ENCODE data around the gene COQ4.

COQ4 gene

DNA sequence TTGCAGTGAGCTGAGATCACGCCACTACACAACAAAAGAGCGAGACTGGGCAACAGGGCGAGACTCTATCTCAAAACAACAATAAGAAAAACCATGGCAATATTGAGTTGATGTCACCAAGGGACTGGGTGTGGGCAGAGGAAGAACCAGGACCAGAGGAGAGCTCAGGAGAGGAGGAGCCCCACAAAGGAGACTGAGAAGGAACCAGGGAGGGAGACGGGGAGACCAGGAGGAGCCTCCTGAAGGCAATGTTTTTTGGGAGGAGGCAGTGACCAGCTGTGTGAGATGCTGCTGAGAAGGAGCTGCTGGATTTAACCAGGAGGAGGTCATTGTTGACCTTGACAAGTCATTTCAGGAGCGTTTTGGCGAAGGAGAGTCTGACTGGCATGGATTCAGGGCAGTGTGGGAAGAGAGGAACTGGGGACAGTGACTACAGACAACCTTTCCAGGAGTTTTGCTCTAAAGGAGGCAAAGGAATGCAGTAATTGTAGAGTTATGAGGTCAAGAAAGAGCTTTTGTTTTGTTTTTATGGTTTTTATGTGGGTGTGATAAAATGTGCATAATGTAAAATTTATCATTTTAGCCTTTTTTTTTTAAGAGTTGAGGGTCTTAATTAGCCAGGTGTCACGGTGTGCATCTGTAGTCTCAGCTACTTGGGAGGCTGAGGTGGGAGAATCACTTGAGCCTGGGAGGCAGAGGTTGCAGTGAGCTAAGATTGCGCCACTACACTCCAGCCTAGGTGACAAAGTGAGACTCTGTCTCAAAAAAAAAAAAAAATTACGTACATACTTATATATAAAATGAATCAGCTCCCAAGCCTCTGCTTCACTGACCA, 18.3 kb upstream of the COQ4 start:
- TF ChIP-seq TSHZ2 (CRISPR knock-in tag; IDR thresholded peaks at IDR 0.05) = no peak
- peak; percentile 6; the same call in 1 of the 3 replicates for ATAC-seq

GRCh38 chr9:128304971-128305288, 17.7 kb upstream of the COQ4 start:
- TF ChIP-seq ISL1 (CRISPR knock-in tag; IDR thresholded peaks at IDR 0.05) = no peak
- TF ChIP-seq, protein P1, sequence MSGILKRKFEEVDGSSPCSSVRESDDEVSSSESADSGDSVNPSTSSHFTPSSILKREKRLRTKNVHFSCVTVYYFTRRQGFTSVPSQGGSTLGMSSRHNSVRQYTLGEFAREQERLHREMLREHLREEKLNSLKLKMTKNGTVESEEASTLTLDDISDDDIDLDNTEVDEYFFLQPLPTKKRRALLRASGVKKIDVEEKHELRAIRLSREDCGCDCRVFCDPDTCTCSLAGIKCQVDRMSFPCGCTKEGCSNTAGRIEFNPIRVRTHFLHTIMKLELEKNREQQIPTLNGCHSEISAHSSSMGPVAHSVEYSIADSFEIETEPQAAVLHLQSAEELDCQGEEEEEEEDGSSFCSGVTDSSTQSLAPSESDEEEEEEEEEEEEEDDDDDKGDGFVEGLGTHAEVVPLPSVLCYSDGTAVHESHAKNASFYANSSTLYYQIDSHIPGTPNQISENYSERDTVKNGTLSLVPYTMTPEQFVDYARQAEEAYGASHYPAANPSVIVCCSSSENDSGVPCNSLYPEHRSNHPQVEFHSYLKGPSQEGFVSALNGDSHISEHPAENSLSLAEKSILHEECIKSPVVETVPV (CRISPR knock-in tag; IDR thresholded peaks at IDR 0.05) = no peak
- no peak for TF ChIP-seq ZNF8 (CRISPR knock-in tag; IDR thresholded peaks at IDR 0.05)
- no peak for TF ChIP-seq SNAI2 (CRISPR knock-in tag; IDR thresholded peaks at IDR 0.05)
- no peak for TF ChIP-seq ZNF565 (CRISPR knock-in tag; conservative IDR thresholded peaks at IDR 0.05; ENCODE audit: low read depth)
- no peak for TF ChIP-seq TOX (CRISPR knock-in tag; IDR thresholded peaks at IDR 0.05; ENCODE audit: borderline replicate concordance)
- TF ChIP-seq, protein P2, sequence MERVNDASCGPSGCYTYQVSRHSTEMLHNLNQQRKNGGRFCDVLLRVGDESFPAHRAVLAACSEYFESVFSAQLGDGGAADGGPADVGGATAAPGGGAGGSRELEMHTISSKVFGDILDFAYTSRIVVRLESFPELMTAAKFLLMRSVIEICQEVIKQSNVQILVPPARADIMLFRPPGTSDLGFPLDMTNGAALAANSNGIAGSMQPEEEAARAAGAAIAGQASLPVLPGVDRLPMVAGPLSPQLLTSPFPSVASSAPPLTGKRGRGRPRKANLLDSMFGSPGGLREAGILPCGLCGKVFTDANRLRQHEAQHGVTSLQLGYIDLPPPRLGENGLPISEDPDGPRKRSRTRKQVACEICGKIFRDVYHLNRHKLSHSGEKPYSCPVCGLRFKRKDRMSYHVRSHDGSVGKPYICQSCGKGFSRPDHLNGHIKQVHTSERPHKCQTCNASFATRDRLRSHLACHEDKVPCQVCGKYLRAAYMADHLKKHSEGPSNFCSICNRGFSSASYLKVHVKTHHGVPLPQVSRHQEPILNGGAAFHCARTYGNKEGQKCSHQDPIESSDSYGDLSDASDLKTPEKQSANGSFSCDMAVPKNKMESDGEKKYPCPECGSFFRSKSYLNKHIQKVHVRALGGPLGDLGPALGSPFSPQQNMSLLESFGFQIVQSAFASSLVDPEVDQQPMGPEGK (CRISPR knock-in tag; IDR thresholded peaks at IDR 0.05; ENCODE audit: borderline replicate concordance) = no peak
- TF ChIP-seq BACH2 (CRISPR knock-in tag; IDR thresholded peaks at IDR 0.05; ENCODE audit: borderline replicate concordance) = no peak
- TF ChIP-seq ZC3H10 (CRISPR knock-in tag; IDR thresholded peaks at IDR 0.05) = no peak
- no peak for TF ChIP-seq ARNTL (CRISPR knock-in tag; IDR thresholded peaks at IDR 0.05; ENCODE audit: borderline replicate concordance, low read depth)
- TF ChIP-seq CSDC2 (CRISPR knock-in tag; IDR thresholded peaks at IDR 0.05) = no peak
- TF ChIP-seq PPARA (CRISPR knock-in tag; IDR thresholded peaks at IDR 0.05; ENCODE audit: borderline replicate concordance) = no peak
- no peak for TF ChIP-seq RARB (CRISPR knock-in tag; IDR thresholded peaks at IDR 0.05)
- TF ChIP-seq, protein P3, sequence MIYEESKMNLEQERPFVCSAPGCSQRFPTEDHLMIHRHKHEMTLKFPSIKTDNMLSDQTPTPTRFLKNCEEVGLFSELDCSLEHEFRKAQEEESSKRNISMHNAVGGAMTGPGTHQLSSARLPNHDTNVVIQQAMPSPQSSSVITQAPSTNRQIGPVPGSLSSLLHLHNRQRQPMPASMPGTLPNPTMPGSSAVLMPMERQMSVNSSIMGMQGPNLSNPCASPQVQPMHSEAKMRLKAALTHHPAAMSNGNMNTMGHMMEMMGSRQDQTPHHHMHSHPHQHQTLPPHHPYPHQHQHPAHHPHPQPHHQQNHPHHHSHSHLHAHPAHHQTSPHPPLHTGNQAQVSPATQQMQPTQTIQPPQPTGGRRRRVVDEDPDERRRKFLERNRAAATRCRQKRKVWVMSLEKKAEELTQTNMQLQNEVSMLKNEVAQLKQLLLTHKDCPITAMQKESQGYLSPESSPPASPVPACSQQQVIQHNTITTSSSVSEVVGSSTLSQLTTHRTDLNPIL (CRISPR knock-in tag; IDR thresholded peaks at IDR 0.05; ENCODE audit: low read depth) = no peak
- no peak for ATAC-seq

- no peak for ATAC-seq
- TF ChIP-seq, protein P3 (CRISPR knock-in tag; IDR thresholded peaks at IDR 0.05; ENCODE audit: low read depth) = no peak
- TF ChIP-seq ZFP3 (CRISPR knock-in tag; IDR thresholded peaks at IDR 0.05) = no peak
- TF ChIP-seq ESRRG (CRISPR knock-in tag; IDR thresholded peaks at IDR 0.05) = no peak
- TF ChIP-seq ZC3H10 (CRISPR knock-in tag; IDR thresholded peaks at IDR 0.05) = no peak
- no peak for TF ChIP-seq CSDC2 (CRISPR knock-in tag; IDR thresholded peaks at IDR 0.05)
- no peak for TF ChIP-seq TOX (CRISPR knock-in tag; IDR thresholded peaks at IDR 0.05; ENCODE audit: borderline replicate concordance)
- TF ChIP-seq ZNF8 (CRISPR knock-in tag; IDR thresholded peaks at IDR 0.05) = no peak
- TF ChIP-seq RARB (CRISPR knock-in tag; IDR thresholded peaks at IDR 0.05) = no peak
- no peak for TF ChIP-seq SNAI2 (CRISPR knock-in tag; IDR thresholded peaks at IDR 0.05)
Observed at GRCh38 chr9:128309551-128309950, 13.1 kb upstream of the COQ4 start.

DNA sequence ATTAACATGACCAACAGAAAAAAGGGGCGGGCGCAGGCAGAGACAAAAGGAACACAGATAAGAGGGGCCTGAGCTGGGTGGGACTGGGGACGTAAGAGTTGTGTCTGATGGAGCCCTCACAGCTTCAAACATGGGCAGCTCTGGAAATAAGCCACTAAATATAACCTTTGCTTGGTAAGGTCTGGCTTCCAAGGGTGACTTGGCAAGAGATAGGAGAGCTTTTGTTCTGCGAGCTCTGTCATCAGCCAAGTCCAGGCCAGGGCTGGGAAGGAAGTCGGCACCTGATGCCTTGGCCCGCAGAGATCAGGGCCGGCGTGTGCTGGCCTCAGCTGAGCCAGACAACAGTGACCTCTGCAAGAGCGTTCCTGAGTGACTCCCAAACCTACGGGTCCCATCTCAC, 12.2 kb upstream of the COQ4 start:
- no peak for ATAC-seq
- TF ChIP-seq, protein P1 (CRISPR knock-in tag; IDR thresholded peaks at IDR 0.05) = no peak
- no peak for TF ChIP-seq PPARA (CRISPR knock-in tag; IDR thresholded peaks at IDR 0.05; ENCODE audit: borderline replicate concordance)
- TF ChIP-seq, protein P3 (CRISPR knock-in tag; IDR thresholded peaks at IDR 0.05; ENCODE audit: low read depth) = no peak
- TF ChIP-seq ZNF565 (CRISPR knock-in tag; conservative IDR thresholded peaks at IDR 0.05; ENCODE audit: low read depth) = no peak
- TF ChIP-seq CSDC2 (CRISPR knock-in tag; IDR thresholded peaks at IDR 0.05) = no peak
- TF ChIP-seq ZC3H10 (CRISPR knock-in tag; IDR thresholded peaks at IDR 0.05) = no peak
- no peak for TF ChIP-seq GLIS3 (CRISPR knock-in tag; IDR thresholded peaks at IDR 0.05)
- TF ChIP-seq ISL1 (CRISPR knock-in tag; IDR thresholded peaks at IDR 0.05) = no peak
- TF ChIP-seq, protein P4, sequence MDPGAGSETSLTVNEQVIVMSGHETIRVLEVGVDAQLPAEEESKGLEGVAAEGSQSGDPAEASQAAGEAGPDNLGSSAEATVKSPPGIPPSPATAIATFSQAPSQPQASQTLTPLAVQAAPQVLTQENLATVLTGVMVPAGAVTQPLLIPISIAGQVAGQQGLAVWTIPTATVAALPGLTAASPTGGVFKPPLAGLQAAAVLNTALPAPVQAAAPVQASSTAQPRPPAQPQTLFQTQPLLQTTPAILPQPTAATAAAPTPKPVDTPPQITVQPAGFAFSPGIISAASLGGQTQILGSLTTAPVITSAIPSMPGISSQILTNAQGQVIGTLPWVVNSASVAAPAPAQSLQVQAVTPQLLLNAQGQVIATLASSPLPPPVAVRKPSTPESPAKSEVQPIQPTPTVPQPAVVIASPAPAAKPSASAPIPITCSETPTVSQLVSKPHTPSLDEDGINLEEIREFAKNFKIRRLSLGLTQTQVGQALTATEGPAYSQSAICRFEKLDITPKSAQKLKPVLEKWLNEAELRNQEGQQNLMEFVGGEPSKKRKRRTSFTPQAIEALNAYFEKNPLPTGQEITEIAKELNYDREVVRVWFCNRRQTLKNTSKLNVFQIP (CRISPR knock-in tag; IDR thresholded peaks at IDR 0.05; ENCODE audit: borderline replicate concordance, low read depth) = no peak
- TF ChIP-seq ZNF8 (CRISPR knock-in tag; IDR thresholded peaks at IDR 0.05) = no peak
- TF ChIP-seq SNAI2 (CRISPR knock-in tag; IDR thresholded peaks at IDR 0.05) = no peak
